Neural progenitor cell (in vitro differentiated cells): ENCODE results near the gene TEX13D.

Experiments
- CTCF ChIP-seq: fragments of 200-600 bp; sonication (generic); IDR thresholded peaks from 2 replicates; pipeline ENCODE4 v1.5.1; 2017; ENCODE audit warnings: antibody characterized with exemption, mild to moderate bottlenecking
- EZH2 ChIP-seq: fragments of 200-600 bp; sonication (generic); IDR thresholded peaks from 2 replicates; pipeline ENCODE4 v1.6.1; 2017; ENCODE audit warnings: antibody characterized with exemption, mild to moderate bottlenecking, moderate library complexity

- no peak for TF ChIP-seq CTCF
- TF ChIP-seq EZH2, result no peak
Observed at GRCh38 chrX:124300405-124300804, 32.1 kb upstream of the TEX13D start.
